GM12874 (cell line): ENCODE measurements around the gene STK24.

ENCODE experiments used
- TF ChIP-seq, protein P1 (sequence below): IDR thresholded peaks from 2 replicates; pipeline ENCODE4 v1.5.1; 2011; ENCODE audit warnings: low read depth, mild to moderate bottlenecking, control low read depth, low read length, moderate library complexity; ENCODE audit not compliant: insufficient read depth

The STK24 gene

DNA sequence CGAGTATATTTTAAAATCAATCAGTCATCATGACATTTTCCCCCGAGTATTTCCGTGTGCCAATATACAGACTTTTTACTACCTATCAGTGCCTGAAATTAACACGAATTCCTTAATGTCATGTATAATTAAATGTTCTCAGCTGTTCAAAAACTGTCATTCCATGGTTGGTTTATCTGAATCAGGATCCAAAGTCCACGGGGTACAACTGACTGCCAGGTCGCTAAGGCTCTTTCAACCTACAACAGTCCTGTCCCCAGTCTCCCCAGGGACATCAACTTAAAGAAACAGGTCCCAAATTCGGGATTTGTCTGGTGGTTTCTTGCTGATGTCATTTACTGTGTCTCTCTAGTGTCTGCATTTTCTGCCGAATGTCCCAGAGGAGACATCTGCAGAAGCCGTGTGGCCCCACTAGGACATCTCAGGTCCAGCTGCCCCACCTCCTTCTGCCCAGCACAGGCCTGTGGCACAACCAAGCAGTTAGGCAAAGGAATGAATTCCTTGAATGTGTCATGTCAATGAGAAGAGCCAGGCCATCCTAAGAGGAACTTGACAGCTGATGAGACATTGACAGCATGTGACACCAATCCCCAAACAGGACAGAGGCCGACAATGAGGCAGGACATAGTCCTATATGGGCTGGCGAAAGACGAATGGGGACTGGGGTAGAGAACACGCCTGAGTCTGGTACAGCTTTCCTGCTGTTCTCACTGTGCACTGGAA, 109.5 kb downstream of the STK24 start:
- TF ChIP-seq, protein P1, sequence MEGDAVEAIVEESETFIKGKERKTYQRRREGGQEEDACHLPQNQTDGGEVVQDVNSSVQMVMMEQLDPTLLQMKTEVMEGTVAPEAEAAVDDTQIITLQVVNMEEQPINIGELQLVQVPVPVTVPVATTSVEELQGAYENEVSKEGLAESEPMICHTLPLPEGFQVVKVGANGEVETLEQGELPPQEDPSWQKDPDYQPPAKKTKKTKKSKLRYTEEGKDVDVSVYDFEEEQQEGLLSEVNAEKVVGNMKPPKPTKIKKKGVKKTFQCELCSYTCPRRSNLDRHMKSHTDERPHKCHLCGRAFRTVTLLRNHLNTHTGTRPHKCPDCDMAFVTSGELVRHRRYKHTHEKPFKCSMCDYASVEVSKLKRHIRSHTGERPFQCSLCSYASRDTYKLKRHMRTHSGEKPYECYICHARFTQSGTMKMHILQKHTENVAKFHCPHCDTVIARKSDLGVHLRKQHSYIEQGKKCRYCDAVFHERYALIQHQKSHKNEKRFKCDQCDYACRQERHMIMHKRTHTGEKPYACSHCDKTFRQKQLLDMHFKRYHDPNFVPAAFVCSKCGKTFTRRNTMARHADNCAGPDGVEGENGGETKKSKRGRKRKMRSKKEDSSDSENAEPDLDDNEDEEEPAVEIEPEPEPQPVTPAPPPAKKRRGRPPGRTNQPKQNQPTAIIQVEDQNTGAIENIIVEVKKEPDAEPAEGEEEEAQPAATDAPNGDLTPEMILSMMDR: no peak

DNA sequence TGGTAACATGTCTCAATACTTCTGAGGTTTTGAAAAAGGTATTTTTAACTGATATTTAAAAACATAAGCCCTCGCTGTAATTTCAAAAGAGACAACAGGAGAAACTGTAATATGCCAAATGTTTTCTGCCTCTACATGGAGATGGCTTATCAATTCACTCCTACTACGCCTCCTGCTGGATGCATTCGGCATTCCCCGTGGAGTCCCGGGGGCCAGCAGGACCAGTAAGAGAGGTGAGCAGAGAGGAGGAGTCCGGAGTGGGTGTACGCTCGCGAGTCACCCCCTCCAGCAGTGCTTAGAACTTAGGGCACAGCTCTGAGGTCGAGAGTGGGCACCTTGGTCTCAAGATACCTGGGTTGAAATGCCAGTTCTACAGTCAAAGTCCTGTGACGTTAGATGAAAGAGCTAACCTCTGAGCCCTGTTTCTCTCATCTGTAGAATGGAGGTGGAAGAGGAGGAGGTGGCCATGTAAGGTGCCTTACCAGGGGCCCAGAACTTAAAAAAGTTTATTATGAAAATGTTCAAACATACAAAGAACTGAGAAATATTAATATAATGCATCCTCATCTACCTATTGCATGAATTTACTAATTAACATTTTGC, 110.2 kb downstream of the STK24 start:
- TF ChIP-seq, protein P1: peak; percentile 50

DNA sequence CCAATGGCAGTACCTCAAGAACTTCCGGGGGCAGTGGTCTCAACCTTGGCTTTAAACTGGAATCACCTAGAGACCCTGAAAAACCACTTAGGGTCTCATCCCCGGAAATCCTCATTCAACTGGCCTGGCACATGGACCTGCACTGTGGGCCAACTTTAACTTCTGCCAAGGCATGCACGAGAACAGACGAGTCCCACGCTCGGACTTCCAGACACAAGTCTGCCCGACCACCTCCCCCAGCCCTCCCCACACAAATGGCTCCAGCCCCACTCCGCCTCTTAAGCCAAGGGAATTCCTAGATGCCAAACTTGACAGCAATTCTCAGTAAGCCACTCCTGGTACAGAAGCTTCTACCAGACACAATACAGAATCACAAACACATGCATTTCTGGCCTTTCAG, 114.0 kb downstream of the STK24 start:
- TF ChIP-seq, protein P1: no peak

DNA sequence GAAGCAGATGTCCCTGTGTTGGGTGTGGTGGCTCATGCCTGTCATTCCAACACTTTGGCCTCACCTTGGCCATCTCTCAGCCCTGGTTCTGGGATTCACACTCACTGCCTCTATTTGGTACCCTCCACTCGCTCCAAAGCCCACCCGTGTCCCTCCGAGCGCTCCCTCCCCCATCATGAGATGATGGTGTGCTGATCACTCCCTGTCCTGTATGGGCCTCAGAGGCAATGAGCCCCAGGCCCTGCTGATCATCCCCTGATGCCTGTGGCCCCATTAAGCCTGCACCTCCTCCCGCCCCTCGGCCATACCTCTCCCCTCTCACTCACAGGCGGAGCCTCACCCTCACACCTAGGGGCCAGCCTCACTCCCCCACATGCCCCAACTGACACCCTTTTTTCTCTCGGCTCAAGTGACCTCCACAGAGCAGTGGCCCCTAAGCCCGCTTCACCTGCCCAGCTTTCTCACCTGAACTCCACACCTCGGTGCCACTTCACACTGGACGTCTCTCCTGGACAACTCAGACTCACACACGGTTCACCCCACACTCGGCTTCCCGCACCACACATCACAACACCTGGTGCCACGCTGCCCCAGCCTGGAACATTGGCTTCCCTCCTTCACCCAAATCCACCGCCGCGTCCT, 114.5 kb downstream of the STK24 start:
- TF ChIP-seq, protein P1: no peak

DNA sequence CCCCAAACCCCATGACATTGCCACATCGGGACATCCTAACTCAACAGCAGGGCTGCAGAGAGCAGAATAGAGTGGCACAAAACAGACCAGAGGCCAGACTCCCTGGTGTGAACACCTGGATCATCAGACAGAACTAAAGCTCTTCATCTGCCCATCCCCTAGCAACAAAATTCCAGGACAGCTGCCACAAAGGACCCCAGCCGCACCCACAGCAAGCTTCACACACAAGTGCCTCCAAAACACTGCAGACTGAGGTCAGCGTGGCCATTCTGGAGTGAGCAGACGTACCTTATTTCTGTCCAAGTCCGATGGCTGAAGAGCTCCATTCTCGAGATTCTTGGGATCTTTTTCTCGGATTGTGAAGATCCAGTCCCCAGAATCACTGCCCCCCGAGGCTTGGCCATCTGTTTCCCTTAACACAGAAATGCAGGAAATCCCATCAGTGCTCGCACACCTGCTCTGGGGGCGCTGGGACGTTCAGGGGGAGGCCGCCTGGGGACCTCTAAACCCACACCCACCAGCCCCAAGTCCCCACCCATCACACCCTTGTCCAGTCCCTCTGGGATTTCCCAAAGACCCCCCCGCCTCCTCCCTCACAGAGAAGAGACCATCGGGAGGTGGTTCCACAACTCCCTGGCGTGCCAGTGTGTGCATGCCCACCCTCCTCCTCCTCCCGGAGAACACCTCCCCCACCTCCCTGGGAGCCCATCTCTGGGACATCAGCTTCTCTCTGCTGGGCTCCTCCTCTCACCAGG, 115.2 kb downstream of the STK24 start:
- TF ChIP-seq, protein P1: no peak

DNA sequence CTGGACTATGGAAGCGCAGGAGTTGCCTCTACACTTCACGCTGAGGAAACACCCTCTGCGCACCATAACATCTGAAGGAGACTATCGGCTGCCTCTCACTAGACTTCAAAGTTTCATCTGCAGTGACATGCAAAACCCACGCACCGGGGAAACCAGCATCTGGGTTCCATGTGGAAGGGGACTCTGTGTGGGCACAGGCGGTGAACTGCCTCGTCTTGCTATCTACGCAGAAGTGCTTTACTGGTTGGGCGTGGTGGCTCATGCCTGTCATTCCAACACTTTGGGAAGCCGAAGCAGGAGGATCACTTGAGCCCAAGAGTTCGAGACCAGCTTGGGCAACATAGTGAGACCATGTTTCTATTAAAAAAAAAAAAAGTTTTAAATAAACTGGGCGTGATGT, 116.4 kb downstream of the STK24 start:
- TF ChIP-seq, protein P1: no peak

DNA sequence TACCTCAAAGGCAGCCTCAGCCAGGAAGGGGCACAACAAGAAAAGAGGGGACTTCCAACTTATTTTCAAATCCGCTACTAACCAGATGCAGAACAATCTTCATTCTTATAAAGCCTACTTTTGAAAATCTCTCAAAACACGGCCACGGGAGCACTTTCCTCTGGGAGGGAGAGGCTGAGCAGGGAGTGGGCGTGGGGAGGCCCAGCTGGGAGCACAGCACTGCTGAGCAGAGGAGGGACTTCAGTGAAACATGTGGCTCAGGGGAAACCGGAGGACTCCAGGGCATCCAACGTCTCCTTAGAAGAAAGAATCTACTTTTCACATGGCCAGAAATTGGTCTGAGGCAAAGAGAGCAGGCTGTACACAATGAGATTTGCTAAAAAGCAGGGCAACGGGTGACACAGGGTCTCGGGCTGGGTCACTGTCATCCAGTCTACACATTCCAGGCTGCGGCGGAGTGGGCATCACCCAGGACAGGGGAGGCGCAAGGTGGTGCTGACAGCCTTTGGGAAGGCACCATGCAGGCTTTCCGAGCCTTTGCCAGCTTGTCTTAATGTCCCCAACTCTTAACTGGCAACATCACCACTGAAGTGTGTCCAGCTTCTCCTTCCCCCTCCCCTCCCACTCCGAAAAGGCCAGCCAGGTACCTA, 117.1 kb downstream of the STK24 start:
- TF ChIP-seq, protein P1: no peak
